Stomach (tissue), 9 donors: Measurements from ENCODE around the gene RAI1. TPM values are rescaled to one million over a fixed set of nuclear protein-coding genes. Genes with fewer than 3 reads are reported as not detected.

ENCODE experiments used
- DNase-seq, 2 donors: peaks; one replicate each; pipeline versions ENCODE4 v3.0.0 to v3.0.0-alpha.2; 2013 to 2019
- H3K27ac ChIP-seq, 5 donors: fragments of 200-600 bp in 4 of 5; sonication (generic) in 4 of 5; one replicate each; pipeline ENCODE4 v1.5.1; 2013 to 2019; ENCODE audit warnings: mild to moderate bottlenecking in 1 of 5, moderate library complexity in 1 of 5
- H3K27me3 ChIP-seq, 3 donors: fragments of 200-600 bp; sonication (generic); one replicate each; pipeline ENCODE4 v1.5.1; 2017 to 2019; ENCODE audit warnings: mixed run types in 1 of 3
- H3K36me3 ChIP-seq, 4 donors: fragments of 200-600 bp; sonication (generic); 1 replicate in 3 of 4; 2 replicates in 1 of 4; pipeline ENCODE4 v1.5.1; 2016 to 2019
- H3K4me1 ChIP-seq, 4 donors: fragments of 200-600 bp; sonication (generic); one replicate each; pipeline ENCODE4 v1.5.1; 2016 to 2019
- H3K4me3 ChIP-seq, 4 donors: fragments of 200-600 bp; sonication (generic) in 3 of 4; one replicate each; pipeline ENCODE4 v1.5.1; 2016 to 2019; ENCODE audit warnings: mild to moderate bottlenecking in 1 of 4
- H3K9me3 ChIP-seq, 4 donors: fragments of 200-600 bp; sonication (generic); one replicate each; pipeline ENCODE4 v1.5.1; 2016 to 2019
- CTCF ChIP-seq, 7 experiments: fragments of 450-650 bp in 4 of 7; fragments of 200-600 bp in 3 of 7; sonication (generic) in 3 of 7; IDR thresholded peaks; one replicate each; pipeline ENCODE4 v1.5.1; 2016 to 2019; ENCODE audit warnings: antibody characterized with exemption in 7 of 7, control low read depth in 2 of 7, mild to moderate bottlenecking in 1 of 7
- EP300 ChIP-seq: sonication (generic); formaldehyde crosslinking; IDR thresholded peaks from one replicate; pipeline ENCODE4 v1.6.1; 2017; ENCODE audit warnings: antibody characterized with exemption
- POLR2A ChIP-seq, 4 donors: fragments of 450-650 bp; IDR thresholded peaks; one replicate each; pipeline ENCODE4 v1.6.1; 2016; ENCODE audit warnings: antibody characterized with exemption in 4 of 4, control low read depth in 2 of 4, mild to moderate bottlenecking in 1 of 4, moderate library complexity in 1 of 4
- POLR2AphosphoS5 ChIP-seq, 3 donors: sonication (generic); formaldehyde crosslinking; IDR thresholded peaks; one replicate each; pipeline ENCODE4 v1.6.1; 2016; ENCODE audit warnings: antibody characterized with exemption in 3 of 3
- WGBS, 5 donors: extraction: QIAGEN DNeasy Blood & Tissue Kit in 3 of 5; methylation state at CpG; one replicate each; pipeline versions ENCODE4 v1.1.5 to v1.1.7; 2013 to 2018; 5-methylcytosine and 5-hydroxymethylcytosine counted together
- intact Hi-C: fragments of 100-400 bp; cut with DNase I; formaldehyde crosslinking; loops from one replicate; pipeline ENCODE4 v1.15.1; 2023; ENCODE audit warnings: low total_unique reads
- polyA plus RNA-seq, 3 donors: library from polyadenylated mRNA; stranded (reverse); fragments of 200-250 nt; gene quantifications; one replicate each; pipeline ENCODE4 v1.2.3, GENCODE V29; 2013
- total RNA-seq, 5 donors: library from RNA; depleted of rRNA; stranded (reverse); fragments of >200 nt; gene quantifications; one replicate each; pipeline versions ENCODE4 v1.1.0 to v1.2.3, GENCODE V29; 2014 to 2016
- donor health status: healthy with polysubstance abuse.
- donor health status: Bipolar disorder and iron deficiency.
- donor health status: healthy.

The RAI1 gene
- total and polyA plus RNA-seq, 8 donors: 4.6 to 94.5 (median 28.3) TPM

GRCh38 chr17:17760350-17760749 is 79.1 kb downstream of the RAI1 start:
- no peak overlapping the region for H3K27ac ChIP-seq
- no peak for TF ChIP-seq POLR2A (IDR thresholded peaks at IDR 0.05)
- no peak for TF ChIP-seq POLR2AphosphoS5 (IDR thresholded peaks at IDR 0.05)
- TF ChIP-seq CTCF (IDR thresholded peaks at IDR 0.05): no peak
- no peak for TF ChIP-seq EP300
- intact Hi-C loops: no loop called here
- no peak overlapping the region for H3K4me3 ChIP-seq
- H3K9me3 ChIP-seq: no peaks in the 10 kb centered on the region
- H3K4me1 ChIP-seq: peaks cover 0 to 50% (median 24%) of the 10 kb centered on the region in 4 donors
- H3K27me3 ChIP-seq: no peaks in the 10 kb centered on the region
- DNase-seq: no peak
- peaks cover 0 to 12% (median under 1%) of the 10 kb centered on the region in 4 donors for H3K36me3 ChIP-seq
- WGBS, 5 donors: 52 to 80% (median 76%) methylated on average over 3 to 7 of the region's 7 CpGs

GRCh38 chr17:17760872-17761550 is 79.8 kb downstream of the RAI1 start:
- intact Hi-C loops: no loop called here
- peaks cover 0 to 16% (median 2%) of the 10 kb centered on the region in 4 donors for H3K36me3 ChIP-seq
- no peak overlapping the region for H3K27ac ChIP-seq
- no peak for DNase-seq
- no peaks in the 10 kb centered on the region for H3K27me3 ChIP-seq
- H3K4me3 ChIP-seq: no peak overlapping the region
- no peaks in the 10 kb centered on the region for H3K9me3 ChIP-seq
- TF ChIP-seq POLR2A (IDR thresholded peaks at IDR 0.05) (no peak), POLR2AphosphoS5 (IDR thresholded peaks at IDR 0.05) (no peak), EP300 (no peak)
- peaks cover 3 to 50% (median 27%) of the 10 kb centered on the region in 4 donors for H3K4me1 ChIP-seq
- WGBS, 5 donors: 85 to 88% (median 86%) methylated on average over 8 of the region's 8 CpGs

GRCh38 chr17:17761894-17762743 is 80.9 kb downstream of the RAI1 start:
- 92 to 95% (median 94%) methylated on average over 11 of the region's 11 CpGs for WGBS, 5 donors
- peaks cover 0 to 16% (median 2%) of the 10 kb centered on the region in 4 donors for H3K36me3 ChIP-seq
- intact Hi-C loops: no loop called here
- H3K4me1 ChIP-seq: peaks cover 13 to 54% (median 32%) of the 10 kb centered on the region in 4 donors
- no peaks in the 10 kb centered on the region for H3K9me3 ChIP-seq
- no peak overlapping the region for H3K4me3 ChIP-seq
- DNase-seq: no peak
- H3K27me3 ChIP-seq: no peaks in the 10 kb centered on the region
- TF ChIP-seq CTCF (IDR thresholded peaks at IDR 0.05): no peak
- no peak for TF ChIP-seq EP300
- TF ChIP-seq POLR2A (IDR thresholded peaks at IDR 0.05): no peak
- TF ChIP-seq POLR2AphosphoS5 (IDR thresholded peaks at IDR 0.05): no peak
- no peak overlapping the region for H3K27ac ChIP-seq

GRCh38 chr17:17762744-17763105 is 81.5 kb downstream of the RAI1 start:
- Histone ChIP-seq H3K36me3 (peaks cover 0 to 16% (median 2%) of the 10 kb centered on the region in 4 donors), H3K4me1 (peaks cover 13 to 58% (median 35%) of the 10 kb centered on the region in 4 donors), H3K27ac (no peak overlapping the region), H3K9me3 (no peaks in the 10 kb centered on the region), H3K4me3 (no peak overlapping the region), H3K27me3 (no peaks in the 10 kb centered on the region)
- 56 to 78% (median 68%) methylated on average over 5 of the region's 5 CpGs for WGBS, 5 donors
- TF ChIP-seq POLR2A (IDR thresholded peaks at IDR 0.05) (no peak), EP300 (no peak), CTCF (IDR thresholded peaks at IDR 0.05) (no peak), POLR2AphosphoS5 (IDR thresholded peaks at IDR 0.05) (no peak)
- no peak for DNase-seq
- intact Hi-C loops: no loop called here
